Measurements from ENCODE around the gene DEFB123.

- no peak for TF ChIP-seq POLR2AphosphoS5 (IDR thresholded peaks at IDR 0.05; ENCODE audit: insufficient read depth in 1 of 2, low read depth in 1 of 2)
- TF ChIP-seq CTCF (IDR thresholded peaks at IDR 0.05) = no peak
These were observed 9.3 kb downstream of the DEFB123 start for GRCh38 chr20:31449511-31450414.

All from vagina (tissue), 2 donors.